Stimulated activated CD4-positive, alpha-beta T cell treated with anti-CD3 and anti-CD28 coated beads, Interleukin-12 subunit alpha, Interleukin-12 subunit beta, amount 100 ng/mL, for 24 hours (primary cell): ENCODE data around the gene WNT8A.

Experiments used
- DNase-seq, 2 experiments: peaks; one replicate each; pipeline ENCODE4 v3.0.0-alpha.2; 2020; ENCODE audit warnings: low read depth in 2 of 2

WNT8A gene

DNA sequence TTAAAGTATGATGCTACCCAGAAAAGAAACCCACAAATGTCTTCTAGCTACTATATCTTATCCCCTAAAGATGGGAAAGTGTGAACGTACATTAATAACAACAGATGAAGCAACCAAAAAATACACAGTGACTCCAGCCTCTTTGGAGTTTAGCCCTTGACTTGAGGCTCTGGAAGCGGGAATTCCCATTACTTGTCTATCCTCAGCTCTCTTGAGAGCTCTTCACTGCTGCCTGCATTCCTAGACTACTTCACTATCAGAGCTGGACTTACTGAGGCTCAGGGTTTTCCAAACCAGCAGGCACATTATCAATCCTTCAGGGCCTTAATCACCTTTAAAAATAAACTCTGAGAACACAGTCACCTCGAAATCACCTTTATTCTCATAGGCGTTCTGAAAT lies 56.4 kb downstream of the WNT8A start:
- DNase-seq = no peak
